CD14-positive monocyte (primary cell): ENCODE results near the gene VWA7. TPM values are rescaled to one million over a fixed set of nuclear protein-coding genes. Genes with fewer than 3 reads are reported as not detected.
A peak's percentile ranks its signal among the peaks of the same experiment; 100 is the strongest.

ENCODE experiments used
- DNase-seq, 3 donors: peaks; one replicate each; pipeline ENCODE4 v3.0.0-alpha.2; 2011 to 2022
- H2AFZ ChIP-seq: 2 replicates; pipeline ENCODE4 v1.6.0; 2012; ENCODE audit warnings: mild to moderate bottlenecking, low read depth, low read length, inconsistent platforms; ENCODE audit not compliant: insufficient read depth, poor library complexity, severe bottlenecking
- H3K27ac ChIP-seq, 2 donors: 1 replicate in 1 of 2; 2 replicates in 1 of 2; pipeline ENCODE4 v1.5.1; 2012 to 2013; ENCODE audit warnings: low read length in 2 of 2, control low read depth in 1 of 2, inconsistent platforms in 1 of 2, low read depth in 1 of 2, mild to moderate bottlenecking in 1 of 2
- H3K27me3 ChIP-seq, 2 donors: one replicate each; pipeline versions ENCODE4 v1.6.0 to v1.6.1; 2011 to 2013; ENCODE audit warnings: low read length in 2 of 2; ENCODE audit not compliant: control insufficient read depth in 2 of 2, insufficient read depth in 2 of 2
- H3K36me3 ChIP-seq, 2 donors: replicated peaks in 1 of 2; 1 replicate in 1 of 2; 2 replicates in 1 of 2; pipeline versions ENCODE4 v1.5.1 to v1.6.1; 2012 to 2013; ENCODE audit warnings: low read length in 2 of 2, control low read depth in 1 of 2, inconsistent platforms in 1 of 2, mild to moderate bottlenecking in 1 of 2; ENCODE audit not compliant: insufficient read depth in 2 of 2, control insufficient read depth in 1 of 2
- H3K4me1 ChIP-seq, 2 donors: 1 replicate in 1 of 2; 2 replicates in 1 of 2; pipeline versions ENCODE4 v1.5.1 to v1.6.1; 2012 to 2013; ENCODE audit warnings: low read length in 2 of 2, control low read depth in 1 of 2, inconsistent platforms in 1 of 2, mild to moderate bottlenecking in 1 of 2, moderate library complexity in 1 of 2; ENCODE audit not compliant: insufficient read depth in 2 of 2, control insufficient read depth in 1 of 2
- H3K4me2 ChIP-seq: replicated peaks from 2 replicates; pipeline ENCODE3; 2012; ENCODE audit warnings: low read length, moderate library complexity, mild to moderate bottlenecking; ENCODE audit not compliant: poor library complexity, severe bottlenecking; ENCODE audit errors: extremely low read depth
- H3K4me3 ChIP-seq, 3 experiments: fragments of 200-600 bp in 1 of 3; sonication (generic) in 1 of 3; replicated peaks in 1 of 3; 1 replicate in 2 of 3; 2 replicates in 1 of 3; pipeline ENCODE4 v1.5.1; 2011 to 2013; ENCODE audit warnings: low read length in 3 of 3, mild to moderate bottlenecking in 3 of 3, control low read depth in 2 of 3, low read depth in 2 of 3, inconsistent platforms in 1 of 3, moderate library complexity in 1 of 3
- H3K79me2 ChIP-seq: 2 replicates; pipeline ENCODE4 v1.6.0; 2012; ENCODE audit warnings: mild to moderate bottlenecking, control low read depth, inconsistent platforms, low read length, moderate library complexity; ENCODE audit not compliant: insufficient read depth
- H3K9ac ChIP-seq: 2 replicates; pipeline ENCODE4 v1.6.0; 2017; ENCODE audit warnings: low read length, mild to moderate bottlenecking; ENCODE audit not compliant: insufficient read depth, poor library complexity, severe bottlenecking
- H3K9me3 ChIP-seq, 2 donors: replicated peaks in 1 of 2; 1 replicate in 1 of 2; 2 replicates in 1 of 2; pipeline versions ENCODE4 v1.5.1 to v1.6.1; 2012 to 2013; ENCODE audit warnings: low read length in 2 of 2, control low read depth in 1 of 2; ENCODE audit not compliant: control insufficient read depth in 1 of 2, insufficient read depth in 1 of 2
- H4K20me1 ChIP-seq: 2 replicates; pipeline ENCODE4 v1.6.0; 2012; ENCODE audit warnings: mild to moderate bottlenecking, low read length, control low read depth, moderate library complexity; ENCODE audit not compliant: insufficient read depth
- H3K27ac Mint-ChIP-seq, 7 donors: one replicate each; pipeline ENCODE4 v1.8.0; 2020; ENCODE audit warnings: mild to moderate bottlenecking in 7 of 7, mixed read lengths in 7 of 7, moderate library complexity in 6 of 7, inconsistent platforms in 2 of 7
- H3K27me3 Mint-ChIP-seq, 3 donors: one replicate each; pipeline ENCODE4 v1.8.0; 2021 to 2022; ENCODE audit warnings: low read depth in 3 of 3, mild to moderate bottlenecking in 3 of 3, mixed read lengths in 3 of 3, moderate library complexity in 3 of 3, inconsistent platforms in 1 of 3
- H3K36me3 Mint-ChIP-seq, 2 donors: one replicate each; pipeline ENCODE4 v1.8.0; 2020; ENCODE audit warnings: mixed read lengths in 2 of 2, inconsistent platforms in 1 of 2, mild to moderate bottlenecking in 1 of 2
- H3K4me1 Mint-ChIP-seq: one replicate; pipeline ENCODE4 v1.8.0; 2020; ENCODE audit warnings: mild to moderate bottlenecking, mixed read lengths
- H3K4me3 Mint-ChIP-seq, 2 donors: one replicate each; pipeline ENCODE4 v1.8.0; 2020; ENCODE audit warnings: mild to moderate bottlenecking in 2 of 2, mixed read lengths in 2 of 2, moderate library complexity in 1 of 2
- H3K9me3 Mint-ChIP-seq, 7 donors: one replicate each; pipeline ENCODE4 v1.8.0; 2020 to 2022; ENCODE audit warnings: mixed read lengths in 7 of 7, mild to moderate bottlenecking in 6 of 7, moderate library complexity in 6 of 7, inconsistent platforms in 2 of 7
- WGBS: methylation state at CpG from one replicate; pipeline ENCODE4 v1.1.5; 2013; ENCODE audit warnings: missing lambda C conversion rate; ENCODE audit not compliant: insufficient coverage; 5-methylcytosine and 5-hydroxymethylcytosine counted together
- intact Hi-C, 2 donors: fragments of 100-400 bp; cut with micrococcal nuclease; formaldehyde crosslinking; loops; one replicate each; pipeline versions ENCODE4 v1.15.0 to v1.15.1; 2023
- polyA plus RNA-seq, 3 donors: library from polyadenylated mRNA; depleted of rRNA in 1 of 3; unstranded in 2 of 3; stranded (reverse) in 1 of 3; fragments of 300-500 nt in 2 of 3; fragments of >200 nt in 1 of 3; fragmentation: Illumina TruSeq in 2 of 3; gene quantifications; 1 replicate in 2 of 3; 2 replicates in 1 of 3; pipeline ENCODE4 v1.2.3, GENCODE V29; 2012 to 2021
- TF ChIP-seq, protein P1 (sequence below): fragments of 200-600 bp; IDR thresholded peaks from one replicate; pipeline ENCODE4 v1.8.0; 2022; ENCODE audit warnings: antibody characterized with exemption, mild to moderate bottlenecking

VWA7 gene
- polyA plus RNA-seq, 3 donors, result 0.57 TPM; not detected in 2

DNA sequence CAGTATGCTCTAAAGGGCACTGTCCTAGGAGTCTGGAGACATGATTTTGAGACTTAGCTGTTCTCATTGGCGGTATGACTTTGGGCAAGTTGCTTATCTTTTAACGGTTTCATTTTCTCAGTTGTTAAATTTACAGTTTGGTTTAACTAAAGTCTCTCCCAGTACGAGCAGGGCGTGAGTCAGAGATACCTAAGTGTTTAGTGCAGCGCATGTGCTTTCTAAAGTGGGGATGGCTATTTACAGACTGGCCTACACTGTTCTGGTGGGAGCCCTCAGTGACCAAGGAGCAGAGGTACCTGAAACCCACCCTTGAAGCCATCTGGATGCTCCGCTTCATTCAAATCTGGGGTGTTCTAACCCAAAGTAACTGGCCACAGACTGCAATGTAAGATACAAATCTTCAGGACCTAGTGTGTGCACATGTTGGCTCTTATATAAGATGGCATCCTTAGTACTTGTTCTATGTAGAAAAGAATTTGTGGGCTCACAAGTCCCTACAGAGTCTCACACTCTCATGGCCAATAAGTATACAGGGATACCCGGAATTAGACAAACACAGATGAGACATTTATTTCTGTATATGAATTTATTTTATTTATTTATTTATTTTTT lies 26.6 kb downstream of the VWA7 start:
- H3K79me2 ChIP-seq, result no peaks in the 10 kb centered on the region
- intact Hi-C loops, result no loop called here
- no peak overlapping the region for H3K9ac ChIP-seq
- no peak for DNase-seq
- H3K27ac ChIP-seq, result no peak overlapping the region
- Mint-ChIP-seq H3K27ac (peak overlapping the region in 1 of 7 donors; percentile 25), H3K9me3 (no peaks in the 10 kb centered on the region), H3K4me3 (no peak overlapping the region), H3K4me1 (no peaks in the 10 kb centered on the region), H3K36me3 (peaks cover 12 to 20% of the 10 kb centered on the region in 2 donors), H3K27me3 (no peaks in the 10 kb centered on the region)
- TF ChIP-seq, protein P1, sequence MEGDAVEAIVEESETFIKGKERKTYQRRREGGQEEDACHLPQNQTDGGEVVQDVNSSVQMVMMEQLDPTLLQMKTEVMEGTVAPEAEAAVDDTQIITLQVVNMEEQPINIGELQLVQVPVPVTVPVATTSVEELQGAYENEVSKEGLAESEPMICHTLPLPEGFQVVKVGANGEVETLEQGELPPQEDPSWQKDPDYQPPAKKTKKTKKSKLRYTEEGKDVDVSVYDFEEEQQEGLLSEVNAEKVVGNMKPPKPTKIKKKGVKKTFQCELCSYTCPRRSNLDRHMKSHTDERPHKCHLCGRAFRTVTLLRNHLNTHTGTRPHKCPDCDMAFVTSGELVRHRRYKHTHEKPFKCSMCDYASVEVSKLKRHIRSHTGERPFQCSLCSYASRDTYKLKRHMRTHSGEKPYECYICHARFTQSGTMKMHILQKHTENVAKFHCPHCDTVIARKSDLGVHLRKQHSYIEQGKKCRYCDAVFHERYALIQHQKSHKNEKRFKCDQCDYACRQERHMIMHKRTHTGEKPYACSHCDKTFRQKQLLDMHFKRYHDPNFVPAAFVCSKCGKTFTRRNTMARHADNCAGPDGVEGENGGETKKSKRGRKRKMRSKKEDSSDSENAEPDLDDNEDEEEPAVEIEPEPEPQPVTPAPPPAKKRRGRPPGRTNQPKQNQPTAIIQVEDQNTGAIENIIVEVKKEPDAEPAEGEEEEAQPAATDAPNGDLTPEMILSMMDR, result no peak
- H3K4me2 ChIP-seq, result no peak overlapping the region
- H4K20me1 ChIP-seq, result no peaks in the 10 kb centered on the region
- no peaks in the 10 kb centered on the region for H3K9me3 ChIP-seq
- H3K4me1 ChIP-seq, result no peaks in the 10 kb centered on the region
- H3K36me3 ChIP-seq, result peaks cover 2 to 15% of the 10 kb centered on the region in 2 donors
- H3K4me3 ChIP-seq, result no peak overlapping the region
- no peak overlapping the region for H2AFZ ChIP-seq
- 98% methylated on average over 6 of the region's 7 CpGs for WGBS
- H3K27me3 ChIP-seq, result no peaks in the 10 kb centered on the region

DNA sequence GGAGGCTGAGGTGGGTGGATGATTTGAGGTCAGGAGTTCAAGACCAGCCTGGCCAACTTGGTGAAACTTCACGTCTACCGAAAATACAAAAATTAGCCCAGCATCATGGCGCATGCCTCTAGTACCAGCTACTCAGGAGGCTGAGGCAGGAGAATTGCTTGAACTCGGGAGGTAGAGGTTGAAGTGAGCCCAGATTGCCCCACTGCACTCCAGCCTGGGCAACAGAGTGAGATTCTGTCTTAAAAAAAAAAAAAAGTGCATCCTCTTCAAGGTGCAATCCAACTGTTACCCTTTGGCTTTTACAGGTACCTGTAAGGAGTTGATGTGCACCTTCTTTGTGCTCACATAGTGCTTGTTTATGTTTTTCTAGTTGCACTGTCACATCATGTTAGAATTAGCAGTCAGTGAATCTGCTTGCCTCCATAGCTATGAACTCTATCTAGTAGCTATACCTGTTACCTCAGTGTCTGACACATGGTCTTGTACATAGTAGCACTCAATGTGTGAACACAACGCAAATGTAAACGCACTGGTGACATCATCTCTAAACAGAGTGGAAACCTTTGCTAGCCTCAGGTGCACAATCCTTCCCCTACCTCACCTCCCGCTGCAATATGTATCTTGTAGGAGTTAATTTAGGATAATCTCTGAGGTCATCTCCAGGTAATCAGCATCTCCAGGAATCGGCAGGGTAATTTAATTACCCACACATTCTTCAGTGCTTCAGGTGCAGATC lies 27.7 kb downstream of the VWA7 start:
- no peaks in the 10 kb centered on the region for H3K9me3 Mint-ChIP-seq
- no peak overlapping the region for H2AFZ ChIP-seq
- peaks cover 2 to 15% of the 10 kb centered on the region in 2 donors for H3K36me3 ChIP-seq
- no peaks in the 10 kb centered on the region for H4K20me1 ChIP-seq
- H3K4me3 Mint-ChIP-seq, result no peak overlapping the region
- TF ChIP-seq, protein P1, result no peak
- no peak overlapping the region for H3K4me2 ChIP-seq
- H3K36me3 Mint-ChIP-seq, result peaks cover 18 to 21% of the 10 kb centered on the region in 2 donors
- no peaks in the 10 kb centered on the region for H3K4me1 ChIP-seq
- WGBS, result 100% methylated on average over 4 of the region's 8 CpGs
- H3K9me3 ChIP-seq, result no peaks in the 10 kb centered on the region
- no peaks in the 10 kb centered on the region for H3K27me3 ChIP-seq
- peak overlapping the region in 1 of 7 donors; percentile 50 for H3K27ac Mint-ChIP-seq
- H3K4me1 Mint-ChIP-seq, result no peaks in the 10 kb centered on the region
- no peak overlapping the region for H3K9ac ChIP-seq
- no peaks in the 10 kb centered on the region for H3K27me3 Mint-ChIP-seq
- no peak overlapping the region for H3K4me3 ChIP-seq
- no peak overlapping the region for H3K27ac ChIP-seq
- no peak for DNase-seq
- no peaks in the 10 kb centered on the region for H3K79me2 ChIP-seq
- intact Hi-C loops, result loop anchor here in 1 of 2 donors (5.0 kb wide), 1 partner anchor 43 kb away; no protein-coding TSS in a partner anchor
